Measurements from ENCODE around the gene RARB. TPM values are rescaled to one million over a fixed set of nuclear protein-coding genes. Genes with fewer than 3 reads are reported as not detected.

Gene RARB
- total RNA-seq, 1 donor from 2014 or later = 5.6 TPM

GRCh38 chr3:25587526-25587925 is 159.5 kb downstream of the RARB start:
- no peak overlapping the region for H3K4me3 ChIP-seq
- peaks cover 2% of the 10 kb centered on the region for H3K4me1 ChIP-seq
- no peak for DNase-seq
- H3K27ac ChIP-seq = no peak overlapping the region
- intact Hi-C loops (cut with DNase I) = no loop called here
- no peaks in the 10 kb centered on the region for H3K9me3 ChIP-seq
- no peaks in the 10 kb centered on the region for H3K27me3 ChIP-seq (ENCODE audit: low read depth)
- no peak for TF ChIP-seq CTCF (IDR thresholded peaks at IDR 0.05)
- ATAC-seq = no peak
- no peaks in the 10 kb centered on the region for H3K36me3 ChIP-seq

- no peak overlapping the region for H3K27ac ChIP-seq
- H3K27me3 ChIP-seq (ENCODE audit: low read depth) = no peaks in the 10 kb centered on the region
- ATAC-seq (no peak), DNase-seq (no peak)
- peaks cover 7% of the 10 kb centered on the region for H3K4me1 ChIP-seq
- H3K36me3 ChIP-seq = no peaks in the 10 kb centered on the region
- no peaks in the 10 kb centered on the region for H3K9me3 ChIP-seq
- TF ChIP-seq CTCF (IDR thresholded peaks at IDR 0.05) = no peak
- intact Hi-C loops (cut with DNase I) = no loop called here
- no peak overlapping the region for H3K4me3 ChIP-seq
Measured at GRCh38 chr3:25587975-25588374, 159.9 kb downstream of the RARB start.

- no peak for TF ChIP-seq CTCF (IDR thresholded peaks at IDR 0.05)
- Histone ChIP-seq H3K4me3 (no peak overlapping the region), H3K4me1 (peaks cover 13% of the 10 kb centered on the region), H3K36me3 (no peaks in the 10 kb centered on the region), H3K27me3 (ENCODE audit: low read depth) (no peaks in the 10 kb centered on the region), H3K9me3 (no peaks in the 10 kb centered on the region), H3K27ac (no peak overlapping the region)
- no peak for DNase-seq
- intact Hi-C loops (cut with DNase I) = no loop called here
- ATAC-seq = no peak
Measured at GRCh38 chr3:25588441-25589103, 160.5 kb downstream of the RARB start.

- Histone ChIP-seq H3K4me3 (no peak overlapping the region), H3K4me1 (peaks cover 19% of the 10 kb centered on the region), H3K9me3 (no peaks in the 10 kb centered on the region), H3K27me3 (ENCODE audit: low read depth) (no peaks in the 10 kb centered on the region), H3K27ac (no peak overlapping the region), H3K36me3 (no peaks in the 10 kb centered on the region)
- DNase-seq = no peak
- no peak for TF ChIP-seq CTCF (IDR thresholded peaks at IDR 0.05)
- intact Hi-C loops (cut with DNase I) = no loop called here
- ATAC-seq = no peak
Measured at GRCh38 chr3:25589104-25589782, 161.2 kb downstream of the RARB start.

GRCh38 chr3:25589783-25590258 is 161.8 kb downstream of the RARB start:
- Histone ChIP-seq H3K4me1 (peaks cover 23% of the 10 kb centered on the region), H3K27me3 (ENCODE audit: low read depth) (no peaks in the 10 kb centered on the region), H3K36me3 (no peaks in the 10 kb centered on the region), H3K27ac (no peak overlapping the region), H3K4me3 (no peak overlapping the region), H3K9me3 (no peaks in the 10 kb centered on the region)
- intact Hi-C loops (cut with DNase I) = loop anchor here (10.0 kb wide), 1 partner anchor 815 kb away; no protein-coding TSS in a partner anchor
- ATAC-seq (no peak), DNase-seq (no peak)
- TF ChIP-seq CTCF (IDR thresholded peaks at IDR 0.05) = no peak
